Natural killer cell treated with Interleukin-12 subunit alpha and Interleukin-12 subunit beta and Interleukin-15 and Interleukin-18, amount 100 ng/mL, for 72 hours (primary cell): ENCODE data around the gene RHBDD3. TPM values are rescaled to one million over a fixed set of nuclear protein-coding genes. Genes with fewer than 3 reads are reported as not detected.
A peak's percentile ranks its signal among the peaks of the same experiment; 100 is the strongest.

Source experiments
- ATAC-seq, 2 donors: fragments of 150-1000 bp; cut with Tn5 transposase in 1 of 2; sonication (Bioruptor Pico), chemical (Tn5 transposase) in 1 of 2; 2 replicates each; pipeline ENCODE4 v1.10.0; 2021
- DNase-seq: peaks from one replicate; pipeline ENCODE4 v3.0.0; 2022; ENCODE audit warnings: low spot score
- H3K27ac Mint-ChIP-seq, 2 donors: 1 replicate in 1 of 2; 2 replicates in 1 of 2; pipeline ENCODE4 v1.8.0; 2022; ENCODE audit warnings: mixed read lengths in 2 of 2, mild to moderate bottlenecking in 1 of 2, moderate library complexity in 1 of 2
- H3K27me3 Mint-ChIP-seq, 2 donors: 1 replicate in 1 of 2; 2 replicates in 1 of 2; pipeline ENCODE4 v1.8.0; 2022; ENCODE audit warnings: mixed read lengths in 2 of 2
- H3K36me3 Mint-ChIP-seq: one replicate; pipeline ENCODE4 v1.8.0; 2022; ENCODE audit warnings: mixed read lengths
- H3K4me1 Mint-ChIP-seq, 2 donors: 1 replicate in 1 of 2; 2 replicates in 1 of 2; pipeline ENCODE4 v1.8.0; 2022; ENCODE audit warnings: low read depth in 2 of 2, mixed read lengths in 2 of 2, mild to moderate bottlenecking in 1 of 2
- H3K4me3 Mint-ChIP-seq: one replicate; pipeline ENCODE4 v1.8.0; 2022; ENCODE audit warnings: mixed read lengths
- H3K9me3 Mint-ChIP-seq: 2 replicates; pipeline ENCODE4 v1.8.0; 2022; ENCODE audit warnings: mixed read lengths
- total RNA-seq, 2 donors: library from RNA; stranded (reverse); gene quantifications; one replicate each; pipeline ENCODE4 v1.2.3, GENCODE V29; 2022

RHBDD3 gene
- 10 to 100 TPM; 33.6 to 69.0 TPM for total RNA-seq

DNA sequence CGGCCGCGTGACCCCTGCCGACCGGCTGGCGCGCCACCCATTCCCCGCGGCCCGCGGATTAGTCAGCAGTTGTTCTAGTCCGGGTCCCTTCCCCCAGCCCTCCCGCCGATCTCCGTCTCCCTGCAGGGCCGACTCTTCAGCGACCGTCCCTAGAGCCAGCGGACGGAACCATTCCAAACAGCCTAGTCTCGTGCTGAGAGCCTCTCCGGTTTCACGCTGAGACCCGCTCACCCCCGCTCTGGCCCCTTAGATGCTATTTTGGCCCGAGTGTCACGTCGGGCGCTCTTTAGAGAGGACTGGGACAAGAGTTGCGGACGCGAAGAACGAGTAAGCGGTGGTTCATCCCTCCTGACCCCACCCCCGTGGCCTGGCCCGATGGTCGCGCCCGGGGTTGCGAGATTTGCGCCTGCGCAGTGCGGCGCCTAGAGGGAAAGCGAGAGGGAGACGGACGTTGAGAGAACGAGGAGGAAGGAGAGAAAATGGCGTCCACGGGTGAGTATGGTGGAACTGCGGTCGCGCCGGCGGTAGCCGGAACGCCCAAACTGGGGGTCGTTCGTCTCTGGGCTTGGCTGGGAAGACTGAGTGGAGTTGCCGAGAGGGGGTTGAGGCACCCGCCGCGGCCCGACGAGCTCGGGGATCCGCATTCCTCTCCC, at the start of gene RHBDD3, which contains the start of gene EWSR1:
Gene RHBDD3, minus strand, starts transcription at position 124 of the 653 bp plus-strand sequence. CDS start 2,355 bp downstream, outside the sequence.
Gene EWSR1, plus strand, starts transcription at position 411 of the 653 bp plus-strand sequence. Its CDS starts 69 bp downstream, at position 480.
- Mint-ChIP-seq H3K27ac (peak within 1 kb of the TSS; percentile 98 to 100), H3K4me3 (peak within 1 kb of the TSS; percentile 99), H3K9me3 (no peaks in the 10 kb centered on the region), H3K27me3 (no peaks in the 10 kb centered on the region), H3K4me1 (peaks cover 44 to 51% of the 10 kb centered on the region in 2 donors), H3K36me3 (peaks cover 35% of the 10 kb centered on the region)
- ATAC-seq (peak; percentile 95 to 96), DNase-seq (peak; percentile 96)

DNA sequence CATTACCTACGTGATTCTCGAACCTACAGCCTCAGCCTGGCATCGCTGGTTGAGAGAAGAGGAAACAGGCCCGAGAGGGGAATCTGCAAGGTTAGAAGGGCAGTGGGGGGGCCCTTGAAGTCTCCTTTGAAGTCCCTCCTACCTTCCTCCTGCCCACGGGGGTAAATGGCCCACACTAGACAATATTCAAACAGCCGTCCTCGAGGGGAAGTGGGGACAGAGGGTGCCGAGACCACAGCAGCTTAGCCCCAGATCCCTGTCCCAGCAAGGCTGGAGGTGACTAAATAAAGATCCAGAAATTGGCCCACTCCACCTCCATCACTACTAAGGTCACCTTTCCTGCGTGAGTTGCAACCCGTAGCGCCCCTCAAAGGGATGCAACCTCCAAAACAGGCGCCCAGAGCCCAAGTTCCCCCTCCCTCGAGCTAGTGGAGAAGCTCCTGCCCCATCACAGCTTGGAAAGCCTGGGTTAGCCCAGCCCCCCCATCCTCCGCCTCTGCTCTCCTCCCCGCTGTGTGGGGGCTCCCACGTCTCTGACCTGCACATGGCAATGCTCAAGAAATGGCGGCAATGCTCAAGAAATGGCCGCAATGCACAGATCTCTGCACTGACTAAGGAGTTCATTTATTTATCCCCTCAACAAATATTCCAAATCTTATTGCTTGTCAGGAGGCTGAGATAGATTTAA, 48.5 kb upstream of the RHBDD3 start:
- ATAC-seq (no peak), DNase-seq (no peak)
- peaks cover 9 to 11% of the 10 kb centered on the region in 2 donors for H3K4me1 Mint-ChIP-seq
- no peak overlapping the region for H3K27ac Mint-ChIP-seq
- no peaks in the 10 kb centered on the region for H3K9me3 Mint-ChIP-seq
- H3K36me3 Mint-ChIP-seq: no peaks in the 10 kb centered on the region
- H3K27me3 Mint-ChIP-seq: peaks cover 27 to 30% of the 10 kb centered on the region in 2 donors
- no peak overlapping the region for H3K4me3 Mint-ChIP-seq

- no peak within 1 kb of the TSS for H3K4me3 Mint-ChIP-seq
- ATAC-seq (no peak), DNase-seq (no peak)
- H3K27me3 Mint-ChIP-seq: peaks cover 27 to 30% of the 10 kb centered on the region in 2 donors
- no peaks in the 10 kb centered on the region for H3K36me3 Mint-ChIP-seq
- H3K9me3 Mint-ChIP-seq: no peaks in the 10 kb centered on the region
- H3K4me1 Mint-ChIP-seq: peaks cover 9 to 11% of the 10 kb centered on the region in 2 donors
- peak within 1 kb of the TSS in 1 of 2 donors; percentile 8 for H3K27ac Mint-ChIP-seq
These were observed 47.7 kb upstream of the RHBDD3 start, which contains the start of gene RASL10A for GRCh38 chr22:29315286-29316140. TSS of gene RASL10A (minus strand) at chr22:29315697. CDS start at chr22:29315246, 451 bp downstream.

- no peak for ATAC-seq
- peak overlapping the region in 1 of 2 donors; percentile 8 for H3K27ac Mint-ChIP-seq
- peaks cover 9 to 11% of the 10 kb centered on the region in 2 donors for H3K4me1 Mint-ChIP-seq
- no peak for DNase-seq
- peak overlapping the region; percentile 18 for H3K4me3 Mint-ChIP-seq
- no peaks in the 10 kb centered on the region for H3K36me3 Mint-ChIP-seq
- H3K27me3 Mint-ChIP-seq: peaks cover 27 to 30% of the 10 kb centered on the region in 2 donors
- no peaks in the 10 kb centered on the region for H3K9me3 Mint-ChIP-seq
These were observed 46.9 kb upstream of the RHBDD3 start for GRCh38 chr22:29314537-29315285.

DNA sequence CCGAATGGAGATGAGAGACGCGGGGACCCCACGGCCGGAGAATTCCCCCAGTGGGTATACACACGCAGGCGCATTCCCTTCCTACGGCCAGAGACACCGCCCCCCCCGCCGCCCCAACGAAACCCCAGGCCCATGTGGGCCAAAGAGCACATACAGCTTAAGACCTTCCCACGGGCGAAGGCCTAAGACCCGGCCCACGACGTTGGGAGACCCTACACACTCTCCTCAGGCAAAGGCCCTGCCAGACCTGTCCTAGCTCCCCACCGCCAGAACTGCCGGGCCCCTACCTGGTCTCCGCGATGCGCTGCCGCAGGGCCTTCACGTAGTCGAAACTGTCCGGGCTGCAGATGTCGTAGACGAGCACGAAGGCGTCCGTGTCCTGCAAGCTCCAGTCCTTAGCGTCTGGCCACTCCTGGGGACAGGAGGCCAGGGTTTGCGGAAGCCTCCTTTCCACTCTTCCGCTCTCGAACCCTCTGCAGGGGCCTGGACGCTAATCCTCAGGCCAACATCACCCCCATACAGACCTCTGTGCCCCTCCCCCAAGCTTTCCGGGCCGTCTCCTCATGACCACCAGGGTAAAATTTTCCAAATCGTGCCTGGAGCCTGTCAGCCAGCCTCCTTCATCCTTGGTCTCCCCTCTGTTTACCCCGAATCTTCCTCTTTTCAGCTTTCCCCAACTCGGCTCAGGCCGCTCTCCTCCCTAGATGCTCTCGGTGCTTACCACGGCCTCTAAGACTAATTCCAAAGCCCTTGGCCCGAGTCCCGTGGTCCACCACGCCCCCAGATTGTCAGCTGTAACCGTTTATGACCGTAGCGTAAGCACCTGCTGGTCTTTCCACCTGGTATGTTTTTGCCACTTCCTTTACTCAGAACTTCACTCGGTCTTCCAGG, 46.0 kb upstream of the RHBDD3 start:
- ATAC-seq (no peak), DNase-seq (no peak)
- Mint-ChIP-seq H3K27ac (peak overlapping the region in 1 of 2 donors; percentile 8), H3K4me1 (peaks cover 9 to 11% of the 10 kb centered on the region in 2 donors), H3K27me3 (peaks cover 27 to 30% of the 10 kb centered on the region in 2 donors), H3K9me3 (no peaks in the 10 kb centered on the region), H3K36me3 (no peaks in the 10 kb centered on the region), H3K4me3 (peak overlapping the region; percentile 18)

DNA sequence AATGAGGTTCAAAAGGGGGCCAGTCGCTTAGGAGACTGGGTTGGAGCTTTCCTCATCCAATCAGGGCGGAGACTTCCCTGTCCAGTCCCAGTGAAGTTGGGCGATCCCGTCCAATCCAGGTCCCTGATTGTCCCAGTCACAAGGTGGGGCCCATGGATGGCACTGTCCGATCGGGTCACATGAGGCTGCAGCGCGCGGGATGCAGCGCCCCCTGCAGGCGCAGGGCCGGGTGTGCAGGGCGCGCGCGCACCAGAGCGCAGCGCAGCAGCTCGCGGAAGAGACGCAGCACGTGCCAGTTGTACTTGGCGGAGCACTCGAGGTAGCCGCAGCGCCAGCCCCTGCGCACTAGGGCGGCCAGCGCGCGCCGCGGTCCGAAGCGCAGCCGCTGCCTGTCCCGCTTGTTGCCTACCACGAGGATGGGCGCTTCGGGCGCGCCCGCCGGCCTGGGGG, 45.4 kb upstream of the RHBDD3 start:
- Mint-ChIP-seq H3K27me3 (peaks cover 27 to 30% of the 10 kb centered on the region in 2 donors), H3K4me3 (no peak overlapping the region), H3K36me3 (no peaks in the 10 kb centered on the region), H3K4me1 (peaks cover 9 to 11% of the 10 kb centered on the region in 2 donors), H3K27ac (no peak overlapping the region), H3K9me3 (no peaks in the 10 kb centered on the region)
- ATAC-seq (peak in 1 of 2 donors; percentile 40), DNase-seq (no peak)

- Mint-ChIP-seq H3K9me3 (no peaks in the 10 kb centered on the region), H3K4me3 (no peak overlapping the region), H3K27ac (no peak overlapping the region), H3K4me1 (peaks cover 9 to 12% of the 10 kb centered on the region in 2 donors), H3K36me3 (no peaks in the 10 kb centered on the region), H3K27me3 (peaks cover 27 to 31% of the 10 kb centered on the region in 2 donors)
- ATAC-seq: no peak
- DNase-seq: no peak
These were observed 44.7 kb upstream of the RHBDD3 start for GRCh38 chr22:29312218-29313125.

DNA sequence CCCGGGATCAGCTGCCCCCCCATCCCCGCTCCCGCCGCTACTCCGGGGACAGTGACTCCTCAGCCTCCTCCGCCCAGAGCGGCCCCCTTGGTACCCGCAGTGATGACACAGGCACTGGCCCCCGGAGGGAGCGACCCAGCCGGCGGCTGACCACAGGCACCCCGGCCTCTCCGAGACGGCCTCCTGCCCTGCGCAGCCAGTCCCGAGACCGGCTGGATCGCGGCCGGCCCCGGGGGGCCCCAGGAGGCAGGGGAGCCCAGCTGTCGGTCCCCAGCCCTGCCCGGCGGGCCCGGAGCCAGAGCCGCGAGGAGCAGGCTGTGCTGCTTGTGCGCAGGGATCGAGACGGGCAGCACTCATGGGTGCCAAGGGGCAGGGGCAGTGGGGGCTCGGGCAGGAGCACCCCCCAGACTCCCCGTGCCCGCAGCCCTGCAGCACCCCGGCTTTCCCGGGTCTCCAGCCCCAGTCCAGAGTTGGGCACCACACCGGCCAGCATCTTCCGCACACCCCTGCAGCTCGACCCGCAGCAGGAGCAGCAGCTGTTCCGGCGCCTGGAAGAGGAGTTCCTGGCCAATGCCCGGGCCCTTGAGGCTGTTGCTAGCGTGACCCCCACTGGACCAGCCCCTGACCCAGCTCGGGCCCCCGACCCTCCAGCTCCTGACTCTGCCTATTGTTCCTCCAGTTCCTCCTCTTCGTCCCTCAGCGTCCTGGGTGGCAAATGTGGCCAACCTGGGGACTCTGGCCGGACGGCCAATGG, 43.9 kb upstream of the RHBDD3 start:
- no peak overlapping the region for H3K4me3 Mint-ChIP-seq
- peaks cover 19 to 29% of the 10 kb centered on the region in 2 donors for H3K27me3 Mint-ChIP-seq
- no peak for ATAC-seq
- no peak for DNase-seq
- H3K9me3 Mint-ChIP-seq: no peaks in the 10 kb centered on the region
- H3K4me1 Mint-ChIP-seq: peaks cover 9 to 14% of the 10 kb centered on the region in 2 donors
- no peak overlapping the region for H3K27ac Mint-ChIP-seq
- H3K36me3 Mint-ChIP-seq: no peaks in the 10 kb centered on the region

DNA sequence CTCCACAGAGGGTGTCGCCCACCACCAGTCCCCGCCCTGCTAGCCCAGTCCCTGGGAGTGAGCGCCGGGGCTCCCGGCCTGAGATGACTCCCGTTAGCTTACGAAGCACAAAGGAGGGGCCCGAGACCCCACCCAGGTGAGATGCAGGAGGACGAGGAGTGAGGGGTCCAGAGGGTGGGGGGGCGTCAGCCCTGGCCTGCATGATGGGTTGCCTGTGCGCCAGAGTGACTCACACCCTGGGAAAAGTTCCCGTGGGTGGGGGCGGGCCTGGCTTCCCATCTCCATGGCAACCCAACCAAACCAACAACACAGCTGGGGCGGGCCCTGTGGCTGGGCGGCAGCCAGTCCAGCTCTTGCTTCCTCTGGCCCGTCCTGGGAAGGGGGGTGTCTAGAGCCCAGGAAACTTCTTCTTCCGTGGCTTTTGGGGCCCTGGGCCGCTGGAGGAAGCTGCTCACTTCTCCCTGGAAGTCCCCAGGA, 43.1 kb upstream of the RHBDD3 start:
- H3K27ac Mint-ChIP-seq: no peak overlapping the region
- DNase-seq (no peak), ATAC-seq (peak; percentile 10 to 56)
- H3K27me3 Mint-ChIP-seq: peaks cover 18 to 23% of the 10 kb centered on the region in 2 donors
- no peaks in the 10 kb centered on the region for H3K9me3 Mint-ChIP-seq
- H3K36me3 Mint-ChIP-seq: no peaks in the 10 kb centered on the region
- peaks cover 9 to 18% of the 10 kb centered on the region in 2 donors for H3K4me1 Mint-ChIP-seq
- no peak overlapping the region for H3K4me3 Mint-ChIP-seq

DNA sequence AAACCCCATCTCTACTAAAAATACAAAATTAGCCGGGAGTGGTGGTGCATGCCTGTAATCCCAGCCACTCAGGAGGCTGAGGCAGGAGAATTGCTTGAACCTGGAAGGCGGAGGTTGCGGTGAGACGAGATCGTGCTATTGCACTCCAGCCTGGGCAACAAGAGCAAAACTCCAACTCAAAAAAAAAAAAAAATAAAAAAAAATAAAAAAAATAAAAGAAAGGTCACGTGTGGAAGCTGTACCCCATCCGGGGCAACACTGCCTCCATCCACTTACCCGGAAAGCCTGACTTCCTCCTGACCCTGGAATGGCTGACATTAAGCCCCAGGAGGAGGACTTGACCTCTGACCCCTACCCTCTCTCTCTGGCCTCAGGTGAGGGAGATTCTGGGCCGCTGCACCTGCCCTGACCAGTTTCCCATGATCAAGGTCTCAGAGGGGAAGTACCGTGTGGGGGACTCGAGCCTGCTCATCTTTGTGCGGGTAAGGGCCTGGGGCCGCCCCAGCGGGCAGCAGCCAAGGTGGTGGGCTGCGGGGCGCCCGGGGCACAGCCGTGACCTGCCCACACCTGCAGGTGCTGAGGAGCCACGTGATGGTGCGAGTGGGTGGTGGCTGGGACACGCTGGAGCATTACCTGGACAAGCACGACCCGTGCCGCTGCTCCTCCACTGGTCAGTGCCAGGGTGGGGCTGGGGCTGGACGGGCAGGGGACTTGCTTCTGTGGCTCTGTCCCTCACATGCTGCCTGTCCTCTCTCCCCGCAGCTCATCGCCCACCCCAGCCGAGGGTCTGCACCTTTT, 42.5 kb upstream of the RHBDD3 start:
- no peak for DNase-seq

More for the DNA sequence above, 42.5 kb upstream of the RHBDD3 start:
- Mint-ChIP-seq H3K9me3 (no peaks in the 10 kb centered on the region), H3K36me3 (no peaks in the 10 kb centered on the region), H3K4me3 (no peak overlapping the region), H3K27ac (no peak overlapping the region), H3K27me3 (peaks cover 25% of the 10 kb centered on the region in 2 donors), H3K4me1 (peaks cover 9 to 20% of the 10 kb centered on the region in 2 donors)
- no peak for ATAC-seq
